GM23248 (cell line): ENCODE measurements around the gene PROM2.

Source experiments
- EZH2 ChIP-seq: fragments of 200-600 bp; sonication (generic); IDR thresholded peaks from 2 replicates; pipeline ENCODE4 v1.6.1; 2018; ENCODE audit warnings: antibody characterized with exemption, mild to moderate bottlenecking; ENCODE audit not compliant: insufficient read depth, poor library complexity, severe bottlenecking
- EZH2phosphoT487 ChIP-seq: fragments of 200-600 bp; sonication (generic); IDR thresholded peaks from 2 replicates; pipeline ENCODE4 v1.6.1; 2018; ENCODE audit warnings: antibody characterized with exemption, moderate library complexity, mild to moderate bottlenecking, low read depth; ENCODE audit not compliant: insufficient read depth

DNA sequence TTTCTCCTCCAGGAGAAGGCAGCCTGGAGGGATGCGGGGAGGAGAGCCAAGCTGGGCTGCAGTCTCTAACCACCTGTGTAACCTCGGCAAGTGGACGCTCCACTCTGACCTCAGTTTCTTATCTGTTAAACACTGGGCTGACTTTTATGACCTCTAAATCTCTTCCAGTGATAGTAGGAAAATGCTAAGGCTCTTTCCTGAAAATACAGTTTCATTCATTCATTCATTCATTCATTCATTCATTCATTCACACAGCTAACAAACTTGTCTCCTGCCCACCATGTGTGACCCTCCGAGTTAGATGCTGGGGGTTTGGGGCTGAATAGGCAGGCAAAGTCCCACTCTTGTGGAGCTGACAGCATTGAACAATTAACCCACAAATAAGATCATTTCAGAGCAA lies 9.3 kb downstream of the PROM2 start:
- TF ChIP-seq EZH2phosphoT487 (no peak), EZH2 (no peak)
